Mesothelial cell of epicardium (in vitro differentiated cells): ENCODE measurements around the gene SALL2. TPM values are rescaled to one million over a fixed set of nuclear protein-coding genes. Genes with fewer than 3 reads are reported as not detected.
"Not testable (repeated sequence)": the region's sequence is repeated elsewhere in the genome, so short reads cannot be mapped to it uniquely, and the experiment has no call there.

Experiments used
- DNase-seq, 2 experiments: peaks; one replicate each; pipeline ENCODE4 v3.0.0; 2021; ENCODE audit warnings: low spot score in 2 of 2; ENCODE audit not compliant: unreplicated experiment in 2 of 2
- H3K27ac Mint-ChIP-seq: 2 replicates; pipeline ENCODE4 v1.8.0; 2021; ENCODE audit warnings: mixed read lengths
- H3K27me3 Mint-ChIP-seq: 2 replicates; pipeline ENCODE4 v1.8.0; 2021; ENCODE audit warnings: low read depth, mixed read lengths
- H3K36me3 Mint-ChIP-seq: 2 replicates; pipeline ENCODE4 v1.8.0; 2021; ENCODE audit warnings: mixed read lengths
- H3K4me1 Mint-ChIP-seq: 2 replicates; pipeline ENCODE4 v1.8.0; 2021; ENCODE audit warnings: mixed read lengths
- H3K4me3 Mint-ChIP-seq: 2 replicates; pipeline ENCODE4 v1.8.0; 2021; ENCODE audit warnings: mild to moderate bottlenecking, moderate library complexity, mixed read lengths
- H3K9me3 Mint-ChIP-seq: 2 replicates; pipeline ENCODE4 v1.8.0; 2021; ENCODE audit warnings: mixed read lengths
- total RNA-seq: library from RNA; stranded (reverse); gene quantifications from 3 replicates; pipeline ENCODE4 v1.2.1, GENCODE V29; 2021
- TF ChIP-seq, protein P1 (sequence below): fragments of 200-600 bp; sonication (generic); IDR thresholded peaks from one replicate; pipeline ENCODE4 v1.5.0; 2021; ENCODE audit warnings: antibody characterized with exemption; ENCODE audit not compliant: unreplicated experiment

SALL2 gene
- total RNA-seq, 1 donor from 2014 or later: 44.6 TPM

DNA sequence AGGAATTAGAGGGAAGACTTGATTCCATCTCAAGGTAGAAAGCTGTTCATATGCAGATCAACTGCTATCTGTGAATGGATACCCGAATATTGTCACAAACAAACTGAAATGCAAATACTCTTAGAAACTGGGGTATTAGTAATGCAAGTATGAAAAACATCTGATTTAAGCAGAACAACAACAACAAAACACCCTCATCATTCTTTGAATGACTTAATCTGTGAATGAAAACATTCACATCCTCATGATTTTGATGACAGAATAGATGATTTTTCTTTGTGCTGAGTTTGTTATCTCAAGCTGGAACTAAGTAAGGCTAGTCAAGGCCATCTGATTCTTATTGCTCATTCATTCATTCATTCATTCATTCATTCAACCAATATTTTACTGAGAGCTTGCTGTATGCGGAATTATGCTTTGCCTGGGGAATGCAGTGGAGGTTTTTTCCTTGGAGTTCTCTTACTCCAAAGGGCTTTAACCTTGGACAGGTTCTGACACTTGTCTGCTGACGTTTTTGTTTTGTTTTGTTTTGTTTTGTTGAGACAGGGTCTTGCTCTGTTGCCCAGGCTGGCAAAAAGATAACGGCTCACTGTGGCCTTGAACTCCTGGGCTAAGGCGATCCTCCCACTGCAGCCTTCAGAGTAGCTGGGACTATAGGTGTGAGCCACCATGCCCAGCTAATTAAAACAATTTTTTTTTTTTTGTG is 30.4 kb upstream of the SALL2 start:
- no peak for DNase-seq
- H3K36me3 Mint-ChIP-seq: no peaks in the 10 kb centered on the region
- H3K27me3 Mint-ChIP-seq: no peaks in the 10 kb centered on the region
- H3K9me3 Mint-ChIP-seq: no peaks in the 10 kb centered on the region
- H3K4me3 Mint-ChIP-seq: no peak overlapping the region
- TF ChIP-seq, protein P1, sequence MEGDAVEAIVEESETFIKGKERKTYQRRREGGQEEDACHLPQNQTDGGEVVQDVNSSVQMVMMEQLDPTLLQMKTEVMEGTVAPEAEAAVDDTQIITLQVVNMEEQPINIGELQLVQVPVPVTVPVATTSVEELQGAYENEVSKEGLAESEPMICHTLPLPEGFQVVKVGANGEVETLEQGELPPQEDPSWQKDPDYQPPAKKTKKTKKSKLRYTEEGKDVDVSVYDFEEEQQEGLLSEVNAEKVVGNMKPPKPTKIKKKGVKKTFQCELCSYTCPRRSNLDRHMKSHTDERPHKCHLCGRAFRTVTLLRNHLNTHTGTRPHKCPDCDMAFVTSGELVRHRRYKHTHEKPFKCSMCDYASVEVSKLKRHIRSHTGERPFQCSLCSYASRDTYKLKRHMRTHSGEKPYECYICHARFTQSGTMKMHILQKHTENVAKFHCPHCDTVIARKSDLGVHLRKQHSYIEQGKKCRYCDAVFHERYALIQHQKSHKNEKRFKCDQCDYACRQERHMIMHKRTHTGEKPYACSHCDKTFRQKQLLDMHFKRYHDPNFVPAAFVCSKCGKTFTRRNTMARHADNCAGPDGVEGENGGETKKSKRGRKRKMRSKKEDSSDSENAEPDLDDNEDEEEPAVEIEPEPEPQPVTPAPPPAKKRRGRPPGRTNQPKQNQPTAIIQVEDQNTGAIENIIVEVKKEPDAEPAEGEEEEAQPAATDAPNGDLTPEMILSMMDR: no peak
- peaks cover 17% of the 10 kb centered on the region for H3K4me1 Mint-ChIP-seq
- H3K27ac Mint-ChIP-seq: peak overlapping the region; percentile 94

DNA sequence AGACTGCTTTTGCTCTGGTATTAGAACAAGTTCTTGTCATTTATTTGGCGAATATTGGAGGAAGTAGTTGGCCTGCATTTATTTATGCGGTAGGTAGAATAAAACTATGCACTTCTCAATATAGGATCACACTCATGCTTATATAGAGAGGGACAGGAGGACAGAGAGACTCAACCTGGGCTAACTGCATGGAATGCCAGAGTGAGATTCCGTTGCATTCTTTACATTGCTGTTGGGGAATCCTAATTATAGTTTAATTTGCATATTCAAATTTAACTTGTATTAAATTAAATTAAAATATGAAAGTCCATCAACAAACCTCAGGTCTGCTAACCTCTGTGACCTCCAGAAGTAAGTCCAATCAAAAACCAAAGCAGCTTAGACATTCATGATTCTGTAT is 27.1 kb upstream of the SALL2 start:
- Mint-ChIP-seq H3K9me3 (no peaks in the 10 kb centered on the region), H3K27ac (no peak overlapping the region), H3K4me3 (no peak overlapping the region)

DNA sequence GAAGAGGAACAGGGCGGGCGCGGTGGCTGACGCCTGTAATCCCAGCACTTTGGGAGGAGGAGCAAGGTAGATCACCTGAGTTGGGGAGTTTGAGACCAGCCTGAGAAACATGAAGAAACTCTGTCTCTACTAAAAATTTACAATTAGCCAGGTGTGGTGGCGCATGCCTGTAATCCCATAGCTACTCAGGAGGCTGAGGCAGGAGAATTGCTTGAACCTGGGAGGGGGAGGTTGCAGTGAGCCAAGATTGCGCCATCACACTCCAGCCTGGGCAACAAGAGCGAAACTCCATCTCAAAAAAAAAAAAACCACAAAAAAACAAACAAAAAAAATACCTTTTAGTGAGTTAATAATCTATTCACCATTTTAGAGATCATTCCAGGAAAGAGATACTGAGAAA is 18.4 kb upstream of the SALL2 start:
- not testable (repeated sequence) for H3K27me3 Mint-ChIP-seq, H3K9me3 Mint-ChIP-seq, H3K4me3 Mint-ChIP-seq, DNase-seq, H3K27ac Mint-ChIP-seq, H3K36me3 Mint-ChIP-seq
- peaks cover 14% of the 10 kb centered on the region for H3K4me1 Mint-ChIP-seq

More for the DNA sequence above, 27.1 kb upstream of the SALL2 start:
- DNase-seq: no peak
- Mint-ChIP-seq H3K27me3 (no peaks in the 10 kb centered on the region), H3K4me1 (peaks cover 11% of the 10 kb centered on the region), H3K36me3 (no peaks in the 10 kb centered on the region)
- TF ChIP-seq, protein P1: no peak

DNA sequence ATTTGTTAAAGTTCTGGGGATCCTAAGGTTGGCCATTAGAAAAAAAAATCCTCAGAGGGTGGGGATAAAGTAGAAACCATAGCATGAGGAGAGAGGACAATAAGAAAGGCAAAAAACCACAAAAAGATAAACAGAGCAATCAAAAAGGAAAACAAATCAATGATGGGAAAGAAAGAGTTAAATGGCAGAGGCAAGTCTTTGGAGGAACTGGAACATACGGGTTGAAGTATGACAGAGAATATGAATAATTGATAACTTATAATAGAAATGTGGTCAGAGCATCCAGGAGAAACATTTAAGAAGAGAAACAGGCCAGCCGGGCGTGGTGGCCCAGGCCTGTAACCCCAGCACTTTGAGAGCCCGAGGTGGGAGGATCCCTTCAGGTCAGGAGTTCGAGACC is 17.8 kb upstream of the SALL2 start:
- no peaks in the 10 kb centered on the region for H3K36me3 Mint-ChIP-seq
- H3K27me3 Mint-ChIP-seq: no peaks in the 10 kb centered on the region
- TF ChIP-seq, protein P1: no peak
- H3K4me1 Mint-ChIP-seq: peaks cover 14% of the 10 kb centered on the region
- no peak for DNase-seq
- H3K27ac Mint-ChIP-seq: peak overlapping the region; percentile 93
- peak overlapping the region; percentile 26 for H3K4me3 Mint-ChIP-seq
- no peaks in the 10 kb centered on the region for H3K9me3 Mint-ChIP-seq

DNA sequence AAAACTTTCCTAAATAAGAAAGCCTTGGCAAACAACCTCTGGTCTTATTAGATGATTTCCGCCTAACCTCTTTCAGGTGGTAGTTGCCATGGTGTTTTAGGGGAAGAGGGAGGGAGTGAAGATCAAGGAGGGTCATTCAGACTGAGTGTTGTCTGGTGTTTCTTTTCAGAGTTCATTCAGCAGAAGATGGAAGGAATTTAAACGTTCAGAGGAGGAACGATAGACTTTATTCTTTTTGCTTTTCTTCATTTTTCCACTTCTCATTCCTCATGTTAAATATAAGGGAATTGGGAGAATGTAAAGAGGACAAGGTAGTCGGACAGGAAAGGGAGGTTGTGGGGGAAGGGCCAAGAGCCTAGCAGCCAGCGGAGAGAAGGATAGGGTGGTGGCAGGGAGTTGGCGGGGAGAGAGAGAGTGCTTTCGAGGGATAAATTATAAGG is 17.4 kb upstream of the SALL2 start:
- Mint-ChIP-seq H3K27ac (peak overlapping the region; percentile 93), H3K36me3 (no peaks in the 10 kb centered on the region), H3K27me3 (no peaks in the 10 kb centered on the region), H3K4me3 (peak overlapping the region; percentile 26), H3K4me1 (peaks cover 14% of the 10 kb centered on the region), H3K9me3 (no peaks in the 10 kb centered on the region)
- DNase-seq: no peak
- TF ChIP-seq, protein P1: no peak

DNA sequence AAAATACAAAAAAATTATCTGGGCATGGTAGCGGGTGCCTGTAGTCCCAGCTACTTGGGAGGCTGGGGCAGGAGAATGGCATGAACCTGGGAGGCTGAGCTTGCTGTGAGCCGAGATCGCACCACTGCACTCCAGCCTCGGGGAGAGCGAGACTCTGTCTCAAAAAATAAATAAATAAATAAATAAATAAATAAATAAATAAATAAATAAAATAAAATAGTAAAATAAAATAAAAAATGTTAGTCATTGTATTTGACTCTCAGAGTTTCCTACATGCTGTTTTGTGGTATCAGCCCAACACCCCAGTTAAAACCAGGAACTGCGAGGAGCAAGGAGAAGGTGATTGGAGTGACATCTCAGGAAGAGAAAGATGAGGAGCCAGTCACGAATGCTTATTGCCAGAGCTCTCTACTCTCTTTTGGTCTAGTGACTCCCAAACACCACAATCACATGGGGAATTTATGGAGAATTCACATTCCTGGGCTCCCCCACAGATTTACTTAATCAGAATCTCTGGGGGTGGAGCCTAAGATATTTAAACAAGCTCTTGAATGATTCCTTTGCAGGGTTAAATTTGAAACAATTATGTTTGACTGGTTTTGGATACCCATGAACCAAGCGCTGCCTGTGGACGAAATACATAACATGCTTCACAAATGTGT is 15.4 kb upstream of the SALL2 start:
- H3K27ac Mint-ChIP-seq: no peak overlapping the region
- no peak for DNase-seq

More for the DNA sequence above, 15.4 kb upstream of the SALL2 start:
- TF ChIP-seq, protein P1: no peak
- H3K9me3 Mint-ChIP-seq: no peaks in the 10 kb centered on the region
- H3K4me3 Mint-ChIP-seq: no peak overlapping the region
- peaks cover 19% of the 10 kb centered on the region for H3K4me1 Mint-ChIP-seq
- no peaks in the 10 kb centered on the region for H3K36me3 Mint-ChIP-seq
- H3K27me3 Mint-ChIP-seq: peaks cover 5% of the 10 kb centered on the region
